Trophoblast cell (in vitro differentiated cells and primary cell): ENCODE measurements around the gene NPDC1.

ENCODE experiments used
- DNase-seq, 2 donors: peaks; one replicate each; pipeline ENCODE4 v3.0.0-alpha.2; 2016
- H2AFZ ChIP-seq: 2 replicates; pipeline ENCODE4 v1.6.1; 2013; ENCODE audit warnings: low read length, moderate library complexity, mild to moderate bottlenecking; ENCODE audit not compliant: insufficient read depth, poor library complexity
- H2AK5ac ChIP-seq: 2 replicates; pipeline ENCODE4 v1.6.1; 2013; ENCODE audit warnings: mild to moderate bottlenecking, low read length
- H2BK120ac ChIP-seq: 2 replicates; pipeline ENCODE4 v1.6.1; 2013; ENCODE audit warnings: low read length, mild to moderate bottlenecking, moderate library complexity; ENCODE audit not compliant: insufficient read depth, poor library complexity
- H2BK12ac ChIP-seq: 2 replicates; pipeline ENCODE4 v1.6.1; 2013; ENCODE audit warnings: mild to moderate bottlenecking, low read length, moderate library complexity
- H2BK5ac ChIP-seq: 2 replicates; pipeline ENCODE4 v1.6.1; 2013; ENCODE audit warnings: low read length, low read depth, moderate library complexity, mild to moderate bottlenecking; ENCODE audit not compliant: poor library complexity
- H3K14ac ChIP-seq: 2 replicates; pipeline ENCODE4 v1.6.1; 2013; ENCODE audit warnings: mild to moderate bottlenecking, low read length
- H3K18ac ChIP-seq: 2 replicates; pipeline ENCODE4 v1.6.1; 2013; ENCODE audit warnings: mild to moderate bottlenecking, low read length
- H3K23ac ChIP-seq: 2 replicates; pipeline ENCODE4 v1.6.1; 2013; ENCODE audit warnings: low read length
- H3K27ac ChIP-seq: 2 replicates; pipeline ENCODE4 v1.5.1; 2013; ENCODE audit warnings: low read depth, mild to moderate bottlenecking, inconsistent platforms, low read length, moderate library complexity
- H3K27me3 ChIP-seq: 2 replicates; pipeline ENCODE4 v1.6.1; 2013; ENCODE audit warnings: inconsistent platforms, mild to moderate bottlenecking, low read length, moderate library complexity; ENCODE audit not compliant: insufficient read depth
- H3K36me3 ChIP-seq, 2 experiments: 1 replicate in 1 of 2; 2 replicates in 1 of 2; pipeline ENCODE4 v1.6.1; 2013; ENCODE audit warnings: low read length in 2 of 2, mild to moderate bottlenecking in 2 of 2, moderate library complexity in 1 of 2; ENCODE audit not compliant: insufficient read depth in 2 of 2, control insufficient read depth in 1 of 2
- H3K4ac ChIP-seq: 2 replicates; pipeline ENCODE4 v1.6.1; 2013; ENCODE audit warnings: low read depth, mild to moderate bottlenecking, low read length, moderate library complexity
- H3K4me1 ChIP-seq, 2 experiments: 1 replicate in 1 of 2; 2 replicates in 1 of 2; pipeline ENCODE4 v1.6.1; 2013; ENCODE audit warnings: low read length in 2 of 2, mild to moderate bottlenecking in 2 of 2, moderate library complexity in 1 of 2; ENCODE audit not compliant: insufficient read depth in 2 of 2, control insufficient read depth in 1 of 2
- H3K4me2 ChIP-seq: 2 replicates; pipeline ENCODE4 v1.6.1; 2013; ENCODE audit warnings: inconsistent platforms, mild to moderate bottlenecking, low read length, moderate library complexity
- H3K4me3 ChIP-seq: 2 replicates; pipeline ENCODE4 v1.5.1; 2013; ENCODE audit warnings: mild to moderate bottlenecking, low read depth, low read length, inconsistent platforms
- H3K79me1 ChIP-seq: one replicate; pipeline ENCODE4 v1.6.1; 2013; ENCODE audit warnings: low read length
- H3K79me2 ChIP-seq: 2 replicates; pipeline ENCODE4 v1.6.1; 2013; ENCODE audit warnings: low read length, mild to moderate bottlenecking; ENCODE audit not compliant: control insufficient read depth, insufficient read depth, poor library complexity
- H3K9ac ChIP-seq: 2 replicates; pipeline ENCODE4 v1.6.1; 2013; ENCODE audit warnings: mild to moderate bottlenecking, low read length
- H3K9me3 ChIP-seq: 2 replicates; pipeline ENCODE4 v1.6.1; 2013; ENCODE audit warnings: low read depth, mild to moderate bottlenecking, control low read depth, inconsistent platforms, low read length; ENCODE audit not compliant: insufficient read depth
- H4K12ac ChIP-seq: 2 replicates; pipeline ENCODE4 v1.6.1; 2013; ENCODE audit warnings: low read depth, mild to moderate bottlenecking, low read length, moderate library complexity
- H4K8ac ChIP-seq: 2 replicates; pipeline ENCODE4 v1.6.1; 2013; ENCODE audit warnings: low read depth, mild to moderate bottlenecking, low read length, moderate library complexity
- H4K91ac ChIP-seq: one replicate; pipeline ENCODE4 v1.6.1; 2013; ENCODE audit warnings: low read depth, mild to moderate bottlenecking, low read length, moderate library complexity
- WGBS: extraction: QIAGEN DNeasy Blood & Tissue Kit; methylation state at CpG from one replicate; pipeline ENCODE4 v1.1.7; 2013; ENCODE audit warnings: missing lambda C conversion rate; ENCODE audit not compliant: insufficient read length, insufficient coverage; ENCODE audit errors: extremely low coverage; 5-methylcytosine and 5-hydroxymethylcytosine counted together

Gene NPDC1

DNA sequence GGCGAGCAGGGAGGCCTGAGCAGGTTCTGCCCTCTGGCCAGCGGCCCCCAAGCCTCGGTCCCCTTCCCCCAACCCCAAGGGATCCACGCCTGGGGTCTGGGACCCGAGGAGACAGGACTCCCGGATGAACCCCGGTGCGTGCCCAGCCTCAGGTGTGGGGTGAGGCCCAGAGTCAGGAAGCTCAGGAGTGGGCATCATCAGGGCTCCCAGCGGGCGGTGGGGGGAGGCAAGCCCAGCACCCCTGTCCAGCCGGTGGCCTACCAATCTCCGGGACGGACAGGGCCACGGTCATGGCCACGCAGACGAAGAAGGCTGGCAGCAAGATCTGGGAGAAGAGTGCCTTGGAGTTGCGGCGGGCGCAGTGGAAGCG is 32.4 kb downstream of the NPDC1 start:
- Histone ChIP-seq H3K79me1 (no peaks in the 10 kb centered on the region), H2BK120ac (no peak overlapping the region), H2BK12ac (no peak overlapping the region), H3K4me2 (no peak overlapping the region), H3K27me3 (no peaks in the 10 kb centered on the region), H3K9me3 (peaks cover 24% of the 10 kb centered on the region), H3K27ac (no peak overlapping the region), H3K9ac (no peak overlapping the region), H3K4ac (no peak overlapping the region), H4K91ac (no peak overlapping the region), H3K79me2 (no peaks in the 10 kb centered on the region), H3K4me1 (no peaks in the 10 kb centered on the region), H3K18ac (no peak overlapping the region), H3K4me3 (no peak overlapping the region), H2AFZ (no peak overlapping the region), H3K36me3 (no peaks in the 10 kb centered on the region), H2BK5ac (no peak overlapping the region), H4K12ac (no peak overlapping the region), H3K23ac (no peak overlapping the region), H2AK5ac (no peak overlapping the region), H3K14ac (no peak overlapping the region), H4K8ac (no peak overlapping the region)
- DNase-seq, result no peak
- no CpG with 5 or more reads among the region's 20 CpGs for WGBS

DNA sequence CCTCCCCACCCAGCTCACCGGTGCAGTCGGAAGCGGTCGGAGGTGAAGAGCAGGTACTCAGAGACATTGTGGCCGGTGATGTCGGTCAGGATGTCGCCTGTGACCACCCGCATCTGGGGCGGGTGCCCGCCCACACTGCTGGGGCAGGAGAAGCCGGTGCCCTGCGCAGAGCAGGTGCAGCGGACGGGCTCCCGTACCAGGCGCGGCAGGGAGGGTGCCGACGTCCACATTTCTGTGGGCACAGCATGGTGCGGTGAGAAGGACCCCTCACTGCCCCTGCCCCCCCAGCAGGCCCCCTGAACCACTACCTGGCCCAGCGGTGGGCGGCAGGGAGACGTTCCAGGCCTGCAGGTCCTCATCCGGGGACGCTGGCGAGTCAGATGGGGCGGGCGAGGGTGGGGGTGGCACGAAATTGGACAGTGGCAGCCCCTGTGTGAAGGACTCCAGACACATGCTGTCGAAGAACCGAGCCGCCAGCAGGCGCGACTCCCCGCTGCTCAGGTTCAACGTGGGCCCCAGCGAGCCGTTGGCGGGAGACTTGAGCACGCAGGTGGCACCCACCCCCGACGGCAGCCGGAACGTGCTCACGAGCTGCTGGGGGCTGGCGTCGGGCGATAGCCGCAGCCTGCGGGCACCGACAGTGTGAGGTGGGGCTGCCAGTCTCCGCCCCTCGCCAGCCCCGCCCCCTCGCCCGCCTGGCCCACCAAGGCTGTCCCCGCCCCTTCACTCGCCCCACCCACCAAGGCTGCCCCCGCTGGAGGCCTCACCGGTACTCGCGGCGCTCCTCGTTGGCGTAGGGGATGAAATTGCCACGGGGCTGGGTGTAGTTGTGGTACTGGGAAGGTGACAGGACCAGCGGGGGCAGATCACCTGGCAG is 33.0 kb downstream of the NPDC1 start:
- H2BK12ac ChIP-seq, result no peak overlapping the region
- no CpG with 5 or more reads among the region's 67 CpGs for WGBS

DNA sequence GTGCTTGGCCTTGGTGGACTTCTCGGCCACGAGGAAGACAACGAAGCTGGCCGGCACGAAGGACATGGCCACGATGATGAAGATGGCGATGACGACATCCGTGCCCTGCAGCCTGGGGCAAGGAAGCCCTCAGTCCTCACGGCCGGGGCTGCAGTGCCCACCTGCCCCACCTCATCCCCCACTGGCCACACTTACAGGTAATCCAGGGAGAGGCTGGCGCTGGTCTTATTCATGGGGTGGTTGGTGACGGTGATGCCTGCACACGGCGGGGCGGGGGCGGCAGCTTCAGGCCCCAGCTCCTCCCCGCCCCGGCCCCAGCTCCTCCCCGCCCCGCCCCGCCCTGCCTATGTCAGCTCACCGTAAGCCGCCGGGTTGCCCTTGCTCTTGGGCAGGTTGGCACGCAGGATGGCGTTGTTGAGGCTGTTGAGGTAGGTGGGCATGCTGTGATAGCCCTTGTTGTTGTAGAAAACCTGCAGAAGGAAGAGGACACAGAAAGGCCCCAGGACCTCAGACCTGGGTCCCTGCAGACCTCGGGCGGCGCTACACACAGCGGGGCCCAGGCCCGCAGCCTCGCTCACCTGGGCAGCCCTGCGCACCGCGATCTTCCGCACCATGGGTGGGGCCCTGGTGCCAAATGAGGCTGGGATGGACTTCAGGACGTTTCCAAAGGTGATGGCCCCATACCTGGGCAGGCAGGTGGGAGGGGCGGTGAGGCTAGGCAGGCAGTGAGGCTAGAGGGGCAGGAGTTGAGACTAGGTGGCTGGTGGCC is 33.9 kb downstream of the NPDC1 start:
- no peak overlapping the region for H3K27ac ChIP-seq
- H3K4me1 ChIP-seq, result no peaks in the 10 kb centered on the region
- H2BK12ac ChIP-seq, result no peak overlapping the region
- no peak overlapping the region for H3K4me3 ChIP-seq
- DNase-seq, result no peak
- H2BK5ac ChIP-seq, result no peak overlapping the region
- H3K9ac ChIP-seq, result no peak overlapping the region
- no peak overlapping the region for H4K8ac ChIP-seq
- no peak overlapping the region for H3K18ac ChIP-seq
- H3K79me2 ChIP-seq, result no peaks in the 10 kb centered on the region
- no CpG with 5 or more reads among the region's 39 CpGs for whole genome bisulfite sequencing
- H3K27me3 ChIP-seq, result no peaks in the 10 kb centered on the region
- no peak overlapping the region for H2BK120ac ChIP-seq
- no peak overlapping the region for H3K23ac ChIP-seq
- H3K14ac ChIP-seq, result no peak overlapping the region
- H3K79me1 ChIP-seq, result no peaks in the 10 kb centered on the region
- no peak overlapping the region for H2AK5ac ChIP-seq
- H4K91ac ChIP-seq, result no peak overlapping the region
- H3K36me3 ChIP-seq, result no peaks in the 10 kb centered on the region
- peaks cover 23% of the 10 kb centered on the region for H3K9me3 ChIP-seq
- no peak overlapping the region for H2AFZ ChIP-seq
- H3K4ac ChIP-seq, result no peak overlapping the region
- no peak overlapping the region for H4K12ac ChIP-seq
- H3K4me2 ChIP-seq, result no peak overlapping the region

More for the DNA sequence above, 33.0 kb downstream of the NPDC1 start:
- DNase-seq, result no peak
- H4K12ac ChIP-seq, result no peak overlapping the region
- H3K4ac ChIP-seq, result no peak overlapping the region
- H3K4me3 ChIP-seq, result no peak overlapping the region
- H3K79me1 ChIP-seq, result no peaks in the 10 kb centered on the region
- no peaks in the 10 kb centered on the region for H3K79me2 ChIP-seq
- H4K8ac ChIP-seq, result no peak overlapping the region
- H2AFZ ChIP-seq, result no peak overlapping the region
- no peak overlapping the region for H3K9ac ChIP-seq
- peaks cover 24% of the 10 kb centered on the region for H3K9me3 ChIP-seq
- no peak overlapping the region for H2BK120ac ChIP-seq
- no peak overlapping the region for H3K27ac ChIP-seq
- no peak overlapping the region for H3K4me2 ChIP-seq
- no peak overlapping the region for H3K18ac ChIP-seq
- H2AK5ac ChIP-seq, result no peak overlapping the region
- H3K27me3 ChIP-seq, result no peaks in the 10 kb centered on the region
- H4K91ac ChIP-seq, result no peak overlapping the region
- H2BK5ac ChIP-seq, result no peak overlapping the region
- no peaks in the 10 kb centered on the region for H3K36me3 ChIP-seq
- H3K4me1 ChIP-seq, result no peaks in the 10 kb centered on the region
- H3K14ac ChIP-seq, result no peak overlapping the region
- no peak overlapping the region for H3K23ac ChIP-seq

DNA sequence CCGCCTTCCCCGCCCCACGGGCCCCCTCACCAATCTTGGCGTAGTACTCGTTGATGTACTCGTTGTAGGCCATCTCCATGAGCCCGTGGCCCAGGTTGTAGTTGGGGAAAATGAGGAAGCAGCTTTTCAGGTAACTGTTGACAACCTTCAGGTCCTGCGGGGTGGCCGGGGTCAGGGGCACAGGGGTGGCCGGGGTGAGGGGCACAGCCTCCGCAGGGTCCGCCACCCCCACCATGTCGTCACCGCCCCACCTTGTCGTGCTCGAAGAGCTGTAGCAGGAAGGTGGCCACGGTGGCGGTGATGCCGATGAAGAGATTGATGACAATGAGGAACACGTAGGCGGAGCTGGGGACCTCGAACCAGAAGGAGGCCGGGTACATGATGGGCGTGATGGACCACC is 34.8 kb downstream of the NPDC1 start:
- H3K4ac ChIP-seq, result no peak overlapping the region
- H3K18ac ChIP-seq, result no peak overlapping the region
- H2BK5ac ChIP-seq, result no peak overlapping the region
- H3K9ac ChIP-seq, result no peak overlapping the region
- H3K27me3 ChIP-seq, result no peaks in the 10 kb centered on the region
- no peak overlapping the region for H3K23ac ChIP-seq
- H2BK120ac ChIP-seq, result no peak overlapping the region
- no peaks in the 10 kb centered on the region for H3K4me1 ChIP-seq
- H4K8ac ChIP-seq, result no peak overlapping the region
- no peaks in the 10 kb centered on the region for H3K36me3 ChIP-seq
- H3K79me2 ChIP-seq, result no peaks in the 10 kb centered on the region
- no peak overlapping the region for H3K27ac ChIP-seq
- WGBS, result no CpG with 5 or more reads among the region's 24 CpGs
- no peak overlapping the region for H4K12ac ChIP-seq
- H3K79me1 ChIP-seq, result no peaks in the 10 kb centered on the region
- no peak overlapping the region for H2BK12ac ChIP-seq
- H4K91ac ChIP-seq, result no peak overlapping the region
- H2AFZ ChIP-seq, result no peak overlapping the region
- H3K9me3 ChIP-seq, result peaks cover 19% of the 10 kb centered on the region
- no peak overlapping the region for H3K4me2 ChIP-seq
- DNase-seq, result no peak
- H2AK5ac ChIP-seq, result no peak overlapping the region
- H3K14ac ChIP-seq, result no peak overlapping the region
- H3K4me3 ChIP-seq, result no peak overlapping the region
